GM21360 (cell line): ENCODE measurements around the gene DMP1.
"Not testable (repeated sequence)": the region's sequence is repeated elsewhere in the genome, so short reads cannot be mapped to it uniquely, and the experiment has no call there.

Source experiments
- ATAC-seq: cut with Tn5 transposase; IDR thresholded peaks from one replicate; pipeline ENCODE4 v1.9.1; 2021; ENCODE audit warnings: mild to moderate bottlenecking, moderate library complexity; ENCODE audit not compliant: unreplicated experiment

DMP1 gene

DNA sequence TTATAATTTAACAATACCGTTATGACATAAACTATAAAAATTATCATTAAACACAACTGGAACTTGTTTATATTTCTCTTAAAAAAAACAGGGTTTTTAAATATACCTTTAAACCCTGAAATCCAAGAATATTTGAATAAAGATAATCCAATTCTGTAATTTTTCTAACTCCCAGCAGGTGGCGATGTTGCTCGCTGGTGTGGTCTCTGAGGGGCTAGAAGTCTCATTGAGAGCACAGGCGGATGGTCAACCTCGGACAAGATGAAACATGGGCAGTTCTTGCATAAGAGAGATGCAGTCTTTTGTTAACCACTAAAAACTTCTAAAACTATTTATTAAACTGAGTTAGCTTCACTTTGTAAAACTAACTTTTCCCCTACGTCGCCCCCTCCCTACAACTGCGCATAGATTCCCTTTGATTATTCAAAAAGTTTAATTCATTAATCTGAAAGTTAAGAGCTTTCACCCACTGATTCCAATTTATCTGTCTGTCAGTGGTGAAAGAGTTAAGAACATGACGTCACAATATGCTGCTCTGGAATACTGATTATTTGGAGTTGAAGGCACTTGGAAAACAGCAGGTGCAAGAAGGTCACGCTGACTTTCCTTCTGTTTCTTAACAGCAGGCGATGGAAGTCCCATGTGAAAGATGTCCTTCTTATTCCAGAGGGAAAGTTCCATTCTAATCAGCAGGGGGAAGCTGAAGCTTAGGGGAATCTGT, 29.5 kb downstream of the DMP1 start:
- ATAC-seq, result no peak

DNA sequence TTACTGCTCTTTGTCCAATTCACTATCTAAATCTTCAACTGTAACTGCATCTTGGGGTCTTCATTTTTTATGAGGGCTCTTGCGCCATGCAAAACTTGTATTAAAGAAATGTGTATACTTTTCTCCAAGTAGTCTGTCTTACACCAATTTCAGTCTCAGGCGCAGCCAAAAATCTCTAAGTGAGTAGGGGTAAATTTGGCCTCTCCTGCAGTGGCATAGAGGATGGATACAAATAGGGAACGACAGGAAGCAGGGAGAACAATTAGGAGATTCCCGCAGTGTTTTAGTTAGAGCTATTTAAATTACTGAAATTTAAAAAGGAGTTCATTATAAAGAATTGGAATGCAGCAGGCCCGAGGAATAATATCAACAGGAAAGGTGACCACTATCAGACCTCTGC, 30.2 kb downstream of the DMP1 start:
- no peak for ATAC-seq

DNA sequence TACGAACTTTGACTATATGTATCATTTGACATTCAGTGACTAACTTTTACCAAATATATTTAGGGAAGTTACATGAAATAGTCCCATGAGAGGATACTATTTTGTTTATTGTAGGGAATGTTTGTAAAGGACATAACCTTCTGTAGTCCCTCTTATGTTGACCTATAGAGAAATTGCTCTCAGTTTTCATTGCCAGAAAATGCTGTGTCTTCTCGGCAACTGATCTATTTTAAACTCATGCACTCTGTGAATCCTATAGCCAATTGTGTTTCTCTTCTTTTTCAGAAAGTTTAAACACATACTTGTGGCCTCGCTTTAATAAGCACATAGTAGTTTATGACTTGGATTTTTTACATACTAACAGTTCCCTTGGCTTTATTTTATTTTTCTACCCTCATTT, 38.2 kb downstream of the DMP1 start:
- ATAC-seq, result no peak

DNA sequence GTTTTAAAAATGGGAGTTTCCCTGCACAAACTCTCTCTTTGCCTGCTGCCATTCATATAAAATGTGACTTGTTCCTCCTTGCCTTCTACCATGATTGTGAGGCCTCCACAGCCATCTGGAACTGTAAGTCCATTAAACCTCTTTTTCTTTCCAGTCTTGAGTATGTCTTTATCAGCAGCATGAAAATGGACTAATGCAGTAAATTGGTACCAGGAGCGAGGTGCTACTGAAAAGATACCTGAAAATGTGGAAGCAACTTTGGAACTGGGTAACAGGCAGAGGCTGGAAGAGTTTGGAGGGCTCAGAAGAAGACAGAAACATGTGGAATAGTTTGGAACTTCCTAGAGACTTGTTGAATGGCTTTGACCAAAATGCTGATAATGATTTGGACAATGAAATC, 40.9 kb downstream of the DMP1 start:
- ATAC-seq, result not testable (repeated sequence)

DNA sequence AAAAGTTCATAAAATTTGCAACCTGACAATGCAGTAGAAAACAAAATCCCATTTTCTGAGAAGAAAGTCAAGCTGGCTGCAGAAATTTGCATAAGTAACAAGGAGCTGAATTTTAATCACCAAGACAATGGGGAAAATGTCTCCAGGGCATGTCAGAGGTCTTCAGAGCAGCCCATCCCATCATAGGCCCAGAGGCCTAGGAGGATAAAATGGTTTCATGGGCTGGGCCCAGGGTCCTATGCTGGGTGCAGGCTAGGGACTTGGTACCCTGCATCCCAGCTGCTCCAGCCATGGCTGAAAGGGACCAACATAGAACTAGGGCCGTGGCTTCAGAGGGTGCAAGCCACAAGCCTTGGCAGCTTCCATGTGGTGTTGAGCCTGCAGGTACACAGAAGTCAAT, 42.0 kb downstream of the DMP1 start:
- ATAC-seq, result not testable (repeated sequence)

GRCh38 chr4:87697272-87697671, 47.2 kb downstream of the DMP1 start:
- no peak for ATAC-seq

GRCh38 chr4:87697945-87698344, 47.9 kb downstream of the DMP1 start:
- ATAC-seq, result no peak

GRCh38 chr4:87698394-87698793, 48.3 kb downstream of the DMP1 start:
- no peak for ATAC-seq

DNA sequence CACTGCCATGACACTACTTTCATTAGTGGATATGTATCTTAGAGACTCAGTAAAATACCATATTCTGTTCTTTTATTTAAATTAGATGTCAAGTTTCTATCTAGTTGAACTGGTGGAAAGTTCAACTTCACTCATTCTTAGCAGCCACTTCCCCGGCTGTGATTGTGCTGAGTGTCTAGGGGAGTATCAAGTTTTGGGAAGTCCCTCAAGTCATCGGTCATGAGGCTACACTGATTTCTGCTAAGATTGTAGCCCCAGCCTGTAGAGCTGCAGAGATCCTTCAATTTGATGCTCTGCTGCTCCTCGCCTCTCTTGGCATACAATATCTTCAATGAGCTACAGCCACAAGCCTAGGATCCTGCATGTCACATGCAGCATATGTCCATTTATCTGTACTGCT, 53.9 kb downstream of the DMP1 start:
- ATAC-seq, result no peak

DNA sequence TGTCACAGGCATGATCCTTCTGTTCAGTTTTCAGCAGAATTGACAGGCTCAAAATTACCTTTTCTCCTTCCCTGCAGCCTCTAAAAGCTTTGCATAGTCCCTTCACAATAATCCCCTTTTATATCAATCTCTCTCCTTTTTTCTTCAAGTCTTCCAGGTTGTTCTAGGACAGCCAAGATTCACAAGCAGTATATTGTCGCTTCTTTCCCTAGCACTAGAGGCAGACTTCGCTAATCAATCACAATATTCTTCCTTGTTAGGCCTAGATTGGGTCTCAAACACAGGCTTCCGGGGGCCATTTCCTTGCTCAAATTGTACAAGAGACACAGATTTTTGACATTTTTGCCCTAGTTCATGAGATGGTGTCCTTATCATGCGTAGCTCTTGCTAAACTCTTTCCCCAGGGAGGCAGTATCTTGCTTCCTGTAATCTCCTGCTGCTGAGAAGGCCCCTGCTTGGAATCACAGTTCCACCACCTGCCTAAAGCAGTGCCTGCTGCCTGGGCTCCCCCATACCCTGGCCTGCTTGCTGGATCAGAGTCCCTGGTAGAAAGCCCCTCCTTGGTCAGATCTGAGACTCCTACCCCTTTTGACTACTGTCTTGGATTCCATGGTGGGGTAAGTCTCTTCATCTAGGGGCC, 57.3 kb downstream of the DMP1 start:
- ATAC-seq, result no peak
